ENCODE data around the gene CCDC172.

Gene CCDC172

GRCh38 chr10:116311706-116312490, 12.3 kb upstream of the CCDC172 start:
- TF ChIP-seq, protein P1, sequence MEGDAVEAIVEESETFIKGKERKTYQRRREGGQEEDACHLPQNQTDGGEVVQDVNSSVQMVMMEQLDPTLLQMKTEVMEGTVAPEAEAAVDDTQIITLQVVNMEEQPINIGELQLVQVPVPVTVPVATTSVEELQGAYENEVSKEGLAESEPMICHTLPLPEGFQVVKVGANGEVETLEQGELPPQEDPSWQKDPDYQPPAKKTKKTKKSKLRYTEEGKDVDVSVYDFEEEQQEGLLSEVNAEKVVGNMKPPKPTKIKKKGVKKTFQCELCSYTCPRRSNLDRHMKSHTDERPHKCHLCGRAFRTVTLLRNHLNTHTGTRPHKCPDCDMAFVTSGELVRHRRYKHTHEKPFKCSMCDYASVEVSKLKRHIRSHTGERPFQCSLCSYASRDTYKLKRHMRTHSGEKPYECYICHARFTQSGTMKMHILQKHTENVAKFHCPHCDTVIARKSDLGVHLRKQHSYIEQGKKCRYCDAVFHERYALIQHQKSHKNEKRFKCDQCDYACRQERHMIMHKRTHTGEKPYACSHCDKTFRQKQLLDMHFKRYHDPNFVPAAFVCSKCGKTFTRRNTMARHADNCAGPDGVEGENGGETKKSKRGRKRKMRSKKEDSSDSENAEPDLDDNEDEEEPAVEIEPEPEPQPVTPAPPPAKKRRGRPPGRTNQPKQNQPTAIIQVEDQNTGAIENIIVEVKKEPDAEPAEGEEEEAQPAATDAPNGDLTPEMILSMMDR (IDR thresholded peaks at IDR 0.05) = no peak

GRCh38 chr10:116312548-116312947, 11.7 kb upstream of the CCDC172 start:
- TF ChIP-seq, protein P1 (IDR thresholded peaks at IDR 0.05) = no peak
- no peak overlapping the region for H3K9ac ChIP-seq
- no peaks in the 10 kb centered on the region for H3K4me1 ChIP-seq

More at GRCh38 chr10:116311706-116312490, 12.3 kb upstream of the CCDC172 start:
- no peak overlapping the region for H3K4me2 ChIP-seq (ENCODE audit: low read length)
- no peak overlapping the region for H3K4me3 ChIP-seq (ENCODE audit: low read depth, low read length)
- no peak overlapping the region for H3K27ac ChIP-seq
- no peak overlapping the region for H3K9ac ChIP-seq
- no peaks in the 10 kb centered on the region for H3K9me3 ChIP-seq (ENCODE audit: control insufficient read depth, low read length)
- no peaks in the 10 kb centered on the region for H3K36me3 ChIP-seq (ENCODE audit: control insufficient read depth, insufficient read depth, low read length)
- no peaks in the 10 kb centered on the region for H3K27me3 ChIP-seq (ENCODE audit: control insufficient read depth, insufficient read depth, low read length)
- no peak overlapping the region for H2AFZ ChIP-seq
- no peaks in the 10 kb centered on the region for H3K4me1 ChIP-seq
- no peaks in the 10 kb centered on the region for H3K79me2 ChIP-seq

GRCh38 chr10:116316503-116316902, 7.7 kb upstream of the CCDC172 start:
- H3K79me2 ChIP-seq = no peaks in the 10 kb centered on the region
- H3K9me3 ChIP-seq (ENCODE audit: control insufficient read depth, low read length) = no peaks in the 10 kb centered on the region
- H3K4me2 ChIP-seq (ENCODE audit: low read length) = no peak overlapping the region
- no peak overlapping the region for H3K27ac ChIP-seq
- H2AFZ ChIP-seq = peak overlapping the region; percentile 2
- H3K9ac ChIP-seq = no peak overlapping the region
- H3K27me3 ChIP-seq (ENCODE audit: control insufficient read depth, insufficient read depth, low read length) = no peaks in the 10 kb centered on the region
- H3K4me3 ChIP-seq (ENCODE audit: low read depth, low read length) = no peak overlapping the region
- no peaks in the 10 kb centered on the region for H3K36me3 ChIP-seq (ENCODE audit: control insufficient read depth, insufficient read depth, low read length)
- H3K4me1 ChIP-seq = no peaks in the 10 kb centered on the region
- TF ChIP-seq, protein P1 (IDR thresholded peaks at IDR 0.05) = no peak

More at GRCh38 chr10:116312548-116312947, 11.7 kb upstream of the CCDC172 start:
- H3K4me2 ChIP-seq (ENCODE audit: low read length) = no peak overlapping the region
- H3K27me3 ChIP-seq (ENCODE audit: control insufficient read depth, insufficient read depth, low read length) = no peaks in the 10 kb centered on the region
- H3K27ac ChIP-seq = no peak overlapping the region
- H3K4me3 ChIP-seq (ENCODE audit: low read depth, low read length) = no peak overlapping the region
- H3K36me3 ChIP-seq (ENCODE audit: control insufficient read depth, insufficient read depth, low read length) = no peaks in the 10 kb centered on the region
- H2AFZ ChIP-seq = no peak overlapping the region
- H3K79me2 ChIP-seq = no peaks in the 10 kb centered on the region
- no peaks in the 10 kb centered on the region for H3K9me3 ChIP-seq (ENCODE audit: control insufficient read depth, low read length)

GRCh38 chr10:116324951-116325635, 845 bp downstream of the CCDC172 start:
- no peaks in the 10 kb centered on the region for H3K9me3 ChIP-seq (ENCODE audit: control insufficient read depth, low read length)
- H3K27ac ChIP-seq = no peak overlapping the region
- H3K36me3 ChIP-seq (ENCODE audit: control insufficient read depth, insufficient read depth, low read length) = no peaks in the 10 kb centered on the region
- no peak overlapping the region for H3K4me3 ChIP-seq (ENCODE audit: low read depth, low read length)
- H2AFZ ChIP-seq = no peak overlapping the region
- no peaks in the 10 kb centered on the region for H3K4me1 ChIP-seq
- no peaks in the 10 kb centered on the region for H3K27me3 ChIP-seq (ENCODE audit: control insufficient read depth, insufficient read depth, low read length)
- no peak overlapping the region for H3K9ac ChIP-seq
- TF ChIP-seq, protein P1 (IDR thresholded peaks at IDR 0.05) = no peak
- H3K79me2 ChIP-seq = no peaks in the 10 kb centered on the region
- no peak overlapping the region for H3K4me2 ChIP-seq (ENCODE audit: low read length)

Measured in parathyroid adenoma (tissue), 2 donors.